ENCODE results near the gene BEST4. TPM values are rescaled to one million over a fixed set of nuclear protein-coding genes. Genes with fewer than 3 reads are reported as not detected.

BEST4 gene
- total and polyA plus RNA-seq, 2 of the 13 experiments (the other 11 are each of a cell fraction or from before 2014, with no cell fraction given): 0.77 to 1.4 TPM

GRCh38 chr1:44786138-44786840, 1.7 kb downstream of the BEST4 start (continued):
- peak; percentile 74; the same call in 1 of the 2 replicates for TF ChIP-seq HNF1B (CRISPR knock-in tag; IDR thresholded peaks at IDR 0.05)
- no peak for TF ChIP-seq TSC22D2 (CRISPR knock-in tag; IDR thresholded peaks at IDR 0.05; ENCODE audit: borderline replicate concordance)
- TF ChIP-seq MLLT10 (CRISPR knock-in tag; IDR thresholded peaks at IDR 0.05): no peak
- 0 out of 2 replicates have a peak, but pooled peaks have one; percentile 18 for TF ChIP-seq FOXK1 (CRISPR knock-in tag; IDR thresholded peaks at IDR 0.05; ENCODE audit: borderline replicate concordance, low read depth)
- TF ChIP-seq TBX3 (IDR thresholded peaks at IDR 0.05; ENCODE audit: borderline replicate concordance): 0 out of 2 replicates have a peak, but pooled peaks have one; percentile 21
- no peak for TF ChIP-seq ZZZ3 (CRISPR knock-in tag; IDR thresholded peaks at IDR 0.05; ENCODE audit: borderline replicate concordance)
- TF ChIP-seq ELF3 (CRISPR knock-in tag; IDR thresholded peaks at IDR 0.05): peak; percentile 77; the same call in 1 of the 2 replicates
- TF ChIP-seq EP300 (IDR thresholded peaks at IDR 0.05; ENCODE audit: low read depth in 2 of 2, low read length in 2 of 2): peak; percentile 9 to 62; a peak in 1 of 4 replicates
- no peak for TF ChIP-seq EP300 (CRISPR knock-in tag; IDR thresholded peaks at IDR 0.05; ENCODE audit: borderline replicate concordance)
- TF ChIP-seq HNF4A (CRISPR knock-in tag; IDR thresholded peaks at IDR 0.05): no peak
- no peak for TF ChIP-seq ZNF503 (CRISPR knock-in tag; IDR thresholded peaks at IDR 0.05)
- peak; percentile 52; the same call in 1 of the 2 replicates for TF ChIP-seq ZNF768 (CRISPR knock-in tag; IDR thresholded peaks at IDR 0.05)
- TF ChIP-seq ZNF713 (CRISPR knock-in tag; IDR thresholded peaks at IDR 0.05): 0 out of 2 replicates have a peak, but pooled peaks have one; percentile 54
- TF ChIP-seq ZNF234 (CRISPR knock-in tag; conservative IDR thresholded peaks at IDR 0.05): no peak
- TF ChIP-seq SIX4 (CRISPR knock-in tag; IDR thresholded peaks at IDR 0.05): no peak
- no peak for TF ChIP-seq JUNB (CRISPR knock-in tag; IDR thresholded peaks at IDR 0.05; ENCODE audit: borderline replicate concordance)
- no peak for TF ChIP-seq ZNF33A (CRISPR knock-in tag; IDR thresholded peaks at IDR 0.05; ENCODE audit: borderline replicate concordance)
- TF ChIP-seq SPEN (CRISPR knock-in tag; IDR thresholded peaks at IDR 0.05; ENCODE audit: low read depth): peak; percentile 44; the same call in 1 of the 2 replicates
- no peak for TF ChIP-seq NCOA1 (CRISPR knock-in tag; IDR thresholded peaks at IDR 0.05)
- no peak for TF ChIP-seq ZNF670 (CRISPR knock-in tag; IDR thresholded peaks at IDR 0.05; ENCODE audit: borderline replicate concordance)
- no peak for TF ChIP-seq CEBPZ (IDR thresholded peaks at IDR 0.05; ENCODE audit: low read length)

Data from HepG2 (cell line).